Measurements from ENCODE around the gene RAB11A.

The RAB11A gene

DNA sequence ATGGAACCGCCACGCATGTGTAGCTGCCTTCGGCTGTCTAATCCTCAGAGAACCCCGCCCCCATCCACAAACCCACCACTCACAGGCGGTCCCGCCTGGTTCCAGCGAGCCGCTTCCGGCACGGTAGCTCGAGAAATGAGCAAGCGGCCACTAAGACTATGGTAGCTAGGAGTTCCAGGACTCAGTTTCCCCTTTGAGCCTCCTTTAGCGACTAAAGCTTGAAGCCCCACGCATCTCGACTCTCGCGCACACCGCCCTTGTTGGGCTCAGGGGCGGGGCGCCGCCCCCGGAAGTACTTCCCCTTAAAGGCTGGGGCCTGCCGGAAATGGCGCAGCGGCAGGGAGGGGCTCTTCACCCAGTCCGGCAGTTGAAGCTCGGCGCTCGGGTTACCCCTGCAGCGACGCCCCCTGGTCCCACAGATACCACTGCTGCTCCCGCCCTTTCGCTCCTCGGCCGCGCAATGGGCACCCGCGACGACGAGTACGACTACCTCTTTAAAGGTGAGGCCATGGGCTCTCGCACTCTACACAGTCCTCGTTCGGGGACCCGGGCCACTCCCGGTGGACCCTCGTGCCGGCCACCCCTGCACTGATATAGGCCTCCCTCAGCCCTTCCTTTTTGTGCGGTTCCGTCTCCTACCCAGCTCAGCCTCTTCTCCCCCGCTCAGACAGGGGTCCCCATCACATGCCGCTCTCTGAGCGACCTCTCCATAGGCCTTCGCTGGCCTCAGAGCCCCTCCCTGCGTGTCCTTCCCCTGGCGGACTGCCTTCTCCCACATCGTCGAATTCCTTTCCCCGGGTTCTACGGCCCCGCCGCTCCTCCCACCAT is at the start of gene RAB11A:
Gene RAB11A (plus strand): TSS at position 366 of the 828 bp plus-strand sequence. CDS start 95 bp downstream, at position 461.
- peak; percentile 95 for DNase-seq

DNA sequence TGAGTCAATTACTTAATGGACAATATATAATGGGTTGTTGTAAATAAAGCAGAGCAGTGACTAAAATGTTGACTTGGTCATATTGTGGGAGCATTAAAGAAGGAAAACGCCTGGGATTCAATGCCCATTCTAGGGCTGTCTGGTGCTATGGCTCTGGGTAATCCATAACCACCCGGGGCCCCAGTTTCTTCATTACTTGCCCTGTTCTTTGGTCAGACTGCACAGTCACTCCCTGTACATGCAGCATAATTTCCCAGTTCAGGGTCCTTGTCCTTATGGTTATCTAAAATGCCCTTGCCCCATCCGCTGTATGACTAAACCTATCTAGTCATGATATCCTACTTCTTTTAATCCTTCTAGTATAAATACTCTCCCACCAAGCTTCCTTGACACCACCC is 49.7 kb upstream of the RAB11A start:
- no peak for DNase-seq

DNA sequence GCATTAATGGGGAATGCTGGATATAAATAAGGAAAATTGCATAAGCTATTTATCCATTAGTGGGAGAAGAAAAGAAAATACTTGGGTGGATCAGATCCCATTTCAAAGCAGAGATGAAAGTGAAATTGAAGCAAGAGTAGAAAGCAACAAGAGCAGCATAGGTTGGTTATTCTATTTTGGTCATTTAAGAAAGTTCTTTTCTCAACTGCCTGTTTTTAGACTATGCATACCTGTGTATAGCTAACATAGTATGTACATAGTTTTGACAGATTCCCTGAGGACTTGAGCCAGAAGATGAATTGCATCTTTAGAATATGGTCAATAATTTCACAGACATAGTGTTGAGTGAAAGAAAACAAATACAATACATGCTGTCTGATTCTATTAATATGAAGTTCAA is 48.2 kb upstream of the RAB11A start:
- no peak for DNase-seq

DNA sequence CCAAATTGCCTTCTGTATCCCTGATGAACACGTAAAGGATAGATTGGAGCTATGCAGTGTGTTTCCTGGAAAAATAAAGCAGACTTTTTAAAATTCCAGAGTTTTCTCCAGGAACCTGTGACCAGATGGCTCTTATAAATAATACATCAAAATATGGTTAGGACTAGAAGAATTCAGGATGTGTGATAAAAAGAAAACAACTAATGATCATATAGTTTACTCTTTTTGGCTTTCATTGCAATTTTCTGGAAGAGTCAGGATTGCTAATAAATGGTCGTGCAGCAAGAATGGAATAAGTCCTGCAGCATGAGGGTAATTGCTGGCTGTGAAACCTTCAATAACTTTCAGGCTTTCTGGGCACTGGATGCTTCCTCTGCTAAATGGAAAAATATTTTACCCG is 47.0 kb upstream of the RAB11A start:
- DNase-seq = no peak

DNA sequence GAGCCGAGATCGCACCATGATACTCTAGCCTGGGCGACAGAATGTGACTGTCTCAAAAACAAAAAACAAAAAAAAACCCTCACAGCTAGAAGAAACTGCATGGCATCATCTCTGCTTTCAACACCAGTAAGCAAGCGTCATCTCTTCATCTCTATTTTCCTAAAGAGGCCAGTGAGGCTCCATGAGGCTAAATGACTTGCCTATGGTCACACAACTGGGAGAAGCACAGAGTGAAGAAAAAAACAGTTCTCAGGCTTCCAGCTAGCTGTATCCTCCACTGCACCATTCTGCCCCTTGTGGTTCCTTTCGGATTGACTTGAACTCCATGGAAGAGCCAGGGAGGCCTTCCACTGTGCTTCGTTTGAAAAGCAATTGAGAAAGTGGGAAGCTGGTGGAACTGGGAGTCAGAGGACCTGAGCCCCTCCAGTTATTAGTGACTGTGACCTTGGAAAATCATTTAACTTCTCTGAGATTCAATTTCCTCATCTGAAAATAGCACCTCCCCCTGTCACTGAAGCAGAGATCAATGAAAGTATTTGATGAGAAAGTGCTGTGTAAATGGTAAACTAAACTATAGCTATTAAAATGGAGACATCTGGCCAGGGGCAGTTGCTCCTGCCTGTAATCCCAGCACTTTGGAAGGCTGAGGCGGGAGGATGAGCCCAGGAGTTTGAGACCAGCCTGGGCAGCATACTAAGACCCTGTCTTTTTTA is 45.1 kb upstream of the RAB11A start:
- DNase-seq = no peak

DNA sequence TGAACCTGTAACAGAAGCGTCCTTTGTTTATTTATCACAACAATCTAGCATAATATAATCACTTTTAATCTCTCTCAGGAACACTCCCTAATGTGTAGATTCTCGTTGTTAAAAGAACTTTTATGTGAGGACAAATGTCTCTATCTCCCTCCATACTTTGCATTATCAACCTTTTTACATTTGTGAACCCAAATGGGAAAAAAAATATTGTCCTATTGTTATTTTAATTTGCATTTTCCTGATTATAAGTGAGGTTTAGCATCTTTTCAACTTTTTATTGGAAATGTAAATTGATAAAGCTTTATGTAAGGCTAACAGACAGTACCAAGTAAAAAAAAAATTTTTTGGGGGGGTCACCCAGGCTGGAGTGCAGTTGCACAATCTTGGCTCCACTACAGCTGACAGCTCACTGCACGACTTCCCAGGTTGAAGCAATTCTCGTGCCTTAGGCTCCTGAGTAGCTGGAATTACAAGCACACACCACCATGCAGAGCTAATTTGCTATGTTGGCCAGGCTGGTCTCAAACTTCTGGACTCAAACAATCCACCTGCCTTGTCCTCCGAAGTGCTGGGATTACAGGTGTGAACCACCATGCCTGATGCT is 44.2 kb upstream of the RAB11A start:
- DNase-seq = no peak

DNA sequence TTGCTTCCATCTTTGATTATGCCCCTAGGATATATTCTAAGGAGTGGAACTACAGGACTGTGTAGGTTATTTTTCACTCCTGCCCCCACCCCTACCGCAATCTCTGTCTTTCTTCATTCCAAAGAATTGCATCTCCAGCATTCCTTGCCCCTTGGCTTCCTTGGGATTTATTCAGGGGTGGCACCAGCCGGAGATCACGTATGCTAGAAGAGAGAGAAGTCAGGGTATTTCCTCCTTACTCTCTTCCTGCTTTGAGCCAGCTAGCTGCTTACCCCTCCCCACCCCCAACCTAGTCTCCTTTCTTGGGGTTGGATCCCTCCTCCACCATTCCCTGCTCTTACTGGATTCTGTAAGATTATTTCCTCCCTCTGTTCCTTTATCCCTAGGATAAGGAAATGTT is 42.2 kb upstream of the RAB11A start:
- peak; percentile 42 for DNase-seq

DNA sequence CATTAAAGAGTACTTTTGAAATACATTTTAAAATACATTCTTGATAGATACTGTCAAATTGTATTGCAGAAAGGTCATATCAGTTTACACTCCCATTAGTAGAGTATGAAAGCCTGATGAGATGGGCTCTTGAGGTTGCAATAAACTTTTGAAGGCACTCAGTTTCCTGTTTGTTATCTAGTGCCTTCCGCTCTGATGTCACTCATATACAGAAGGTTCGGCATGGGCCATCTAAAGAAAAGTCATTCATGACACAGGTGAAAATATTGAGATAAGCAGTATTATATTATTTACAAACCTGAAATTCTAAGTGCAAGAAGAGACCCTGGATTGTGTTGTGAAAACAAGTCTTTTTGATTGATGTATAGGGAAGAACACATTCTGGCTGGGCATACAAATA is 40.7 kb upstream of the RAB11A start:
- DNase-seq = peak; percentile 83

GRCh38 chr15:65829130-65829764 is 40.0 kb upstream of the RAB11A start:
- DNase-seq = peak; percentile 74

DNA sequence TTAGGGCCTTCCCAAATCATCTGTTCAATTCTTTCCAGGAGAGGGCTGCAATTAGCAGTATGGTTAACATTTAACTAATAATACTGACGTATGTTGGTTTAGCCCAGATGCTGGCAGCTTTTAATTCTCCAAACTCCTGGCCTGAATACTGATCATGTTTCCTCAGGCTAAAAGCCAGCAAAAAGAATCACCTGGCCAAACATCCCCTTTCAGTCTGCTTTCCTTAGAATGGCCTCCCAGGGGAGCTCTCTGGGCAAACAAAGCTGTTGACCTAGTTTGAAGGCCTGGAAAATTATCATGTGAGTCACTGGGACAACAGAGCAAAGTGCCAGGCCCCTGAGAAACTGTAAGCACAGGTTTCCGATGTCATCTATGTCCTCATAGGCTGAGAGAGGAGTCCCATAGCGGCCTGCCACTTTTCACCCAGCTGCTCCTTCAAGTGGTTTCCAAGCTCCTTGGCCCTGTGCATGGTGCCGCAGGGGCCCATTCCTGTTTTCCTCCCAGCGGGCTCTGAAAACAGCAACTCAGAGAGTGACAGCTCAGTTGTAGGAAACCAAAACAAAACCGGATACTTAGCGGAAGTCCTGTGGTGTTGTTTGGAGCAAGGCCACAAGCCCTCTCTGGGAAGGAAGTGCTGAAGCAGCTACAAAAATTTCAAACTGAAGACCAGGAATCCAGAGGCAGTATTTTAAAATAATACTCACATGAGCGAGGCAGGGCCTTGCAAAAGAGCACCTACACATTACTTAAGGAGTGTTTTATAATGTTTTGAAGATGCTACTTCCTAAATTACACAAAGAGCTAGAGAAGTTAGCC is 36.5 kb upstream of the RAB11A start:
- peak; percentile 69 for DNase-seq

GRCh38 chr15:65833501-65834205 is 35.6 kb upstream of the RAB11A start:
- no peak for DNase-seq

DNA sequence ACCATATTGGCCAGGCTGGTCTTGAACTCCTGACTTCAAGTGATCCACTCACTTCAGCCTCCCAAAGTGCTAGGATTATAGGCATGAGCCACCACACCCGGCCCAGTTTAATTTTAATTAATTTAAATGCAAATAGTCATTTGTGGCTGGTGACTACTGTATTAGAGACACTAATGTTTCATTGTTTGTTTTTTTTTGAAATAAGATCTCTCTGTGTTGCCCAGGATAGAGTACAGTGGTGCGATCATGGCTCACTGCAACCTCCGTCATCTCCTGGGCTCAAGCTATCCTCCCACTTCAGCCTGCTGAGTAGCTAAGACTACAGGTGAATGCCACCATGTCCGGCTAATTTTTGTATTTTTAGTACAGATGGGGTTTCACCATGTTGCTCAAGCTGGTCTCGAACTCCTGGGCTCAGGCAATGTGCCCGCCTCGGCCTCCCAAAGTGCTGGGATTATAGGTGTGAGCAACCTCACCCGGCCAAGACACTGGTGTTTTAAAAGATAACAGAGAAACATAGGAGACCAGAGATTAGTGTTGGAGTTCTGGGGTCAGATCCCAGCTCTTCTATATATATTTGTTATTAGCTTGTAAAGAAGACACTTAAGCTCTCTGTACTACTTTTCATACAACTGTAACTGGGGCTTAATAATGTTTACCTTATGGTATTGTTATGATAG is 34.5 kb upstream of the RAB11A start:
- DNase-seq = no peak

GRCh38 chr15:65835447-65835846 is 33.8 kb upstream of the RAB11A start:
- no peak for DNase-seq

- peak; percentile 44 for DNase-seq
Observed at GRCh38 chr15:65836665-65837064, 32.6 kb upstream of the RAB11A start.

- DNase-seq = no peak
Observed at GRCh38 chr15:65837301-65838294, 31.7 kb upstream of the RAB11A start.

- DNase-seq = no peak
Observed at GRCh38 chr15:65839354-65839901, 29.9 kb upstream of the RAB11A start.

- no peak for DNase-seq
Observed at GRCh38 chr15:65839985-65840384, 29.3 kb upstream of the RAB11A start.

DNA sequence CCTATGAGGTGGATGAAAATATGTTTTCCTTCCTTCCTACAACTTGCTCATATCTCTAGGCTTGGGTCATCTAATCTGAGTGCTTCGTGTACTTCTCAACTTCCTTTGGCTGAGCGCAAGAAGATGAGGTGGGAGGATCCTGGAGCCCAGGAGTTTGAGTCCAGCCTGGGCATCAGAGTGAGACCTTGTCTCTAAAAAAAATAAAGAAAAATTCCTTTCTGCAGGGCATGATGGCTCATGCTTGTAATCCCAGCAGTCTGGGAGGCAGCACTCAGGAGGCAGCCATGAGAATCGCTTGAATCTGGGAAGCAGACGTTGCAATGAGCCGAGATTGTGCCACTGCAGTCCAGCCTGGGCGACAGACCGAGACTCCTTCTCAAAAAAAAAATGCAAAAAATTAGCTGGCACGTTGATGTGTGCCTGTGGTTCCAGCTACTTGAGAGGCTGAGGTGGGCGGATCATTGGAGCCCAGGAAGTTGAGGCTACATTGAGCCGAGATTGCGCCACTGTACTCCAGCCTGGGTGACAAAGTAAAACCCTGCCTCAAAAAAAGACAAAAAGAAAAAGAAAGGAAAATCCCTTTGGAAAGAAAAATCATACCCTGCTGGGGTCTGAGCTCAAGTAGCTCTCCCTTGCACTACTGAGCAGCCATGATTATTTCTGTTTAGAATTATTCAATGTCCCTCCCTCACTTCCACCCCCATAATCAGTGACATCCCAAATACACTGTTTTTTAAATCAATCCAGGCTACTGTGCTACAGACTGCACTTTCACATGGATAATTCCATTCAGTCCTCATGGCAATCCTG is 28.0 kb upstream of the RAB11A start:
- DNase-seq = no peak
